ENCODE measurements around the gene OR4A15.

OR4A15 gene

GRCh38 chr11:55367674-55368073, at the start of gene OR4A15:
Gene OR4A15, plus strand, starts transcription at chr11:55367974. Its CDS starts 0 bp downstream, at chr11:55367974.
- no peak within 1 kb of the TSS for H3K27ac ChIP-seq
- no peak within 1 kb of the TSS for H3K4me3 ChIP-seq

GRCh38 chr11:55324500-55324899, 43.3 kb upstream of the OR4A15 start:
- no peak overlapping the region for H3K4me3 ChIP-seq
- H3K27ac ChIP-seq: no peak overlapping the region

GRCh38 chr11:55342901-55343300, 24.9 kb upstream of the OR4A15 start, which contains the start of gene OR4A16:
Gene OR4A16, plus strand, starts transcription at chr11:55343201. Its CDS starts 0 bp downstream, at chr11:55343201.
- Histone ChIP-seq H3K4me3 (no peak within 1 kb of the TSS), H3K27ac (no peak within 1 kb of the TSS)

- H3K4me3 ChIP-seq: no peak overlapping the region
- no peak overlapping the region for H3K27ac ChIP-seq
Measured at GRCh38 chr11:55345306-55345705, 22.5 kb upstream of the OR4A15 start.

GRCh38 chr11:55349032-55349431, 18.7 kb upstream of the OR4A15 start:
- Histone ChIP-seq H3K4me3 (no peak overlapping the region), H3K27ac (no peak overlapping the region)

GRCh38 chr11:55357560-55358184, 10.1 kb upstream of the OR4A15 start:
- H3K27ac ChIP-seq: no peak overlapping the region
- H3K4me3 ChIP-seq: no peak overlapping the region

- H3K27ac ChIP-seq: no peak overlapping the region
- no peak overlapping the region for H3K4me3 ChIP-seq
Measured at GRCh38 chr11:55401011-55401410, 33.2 kb downstream of the OR4A15 start.
